Ovary (tissue), 3 donors: ENCODE measurements around the gene TJP2.

Source experiments
- CTCF ChIP-seq, 3 donors: fragments of 450-650 bp in 2 of 3; fragments of 200-600 bp in 1 of 3; IDR thresholded peaks; one replicate each; pipeline versions ENCODE4 v1.5.1 to v1.8.0; 2016 to 2022; ENCODE audit warnings: antibody characterized with exemption in 3 of 3, mild to moderate bottlenecking in 1 of 3
- EP300 ChIP-seq: sonication (generic); formaldehyde crosslinking; IDR thresholded peaks from one replicate; pipeline ENCODE4 v1.6.1; 2017; ENCODE audit warnings: antibody characterized with exemption
- POLR2A ChIP-seq: fragments of 450-650 bp; IDR thresholded peaks from one replicate; pipeline ENCODE4 v1.6.1; 2017; ENCODE audit warnings: antibody characterized with exemption, mild to moderate bottlenecking, moderate library complexity
- donor health status: DM: no; HTN: no; CAD: no.

- no peak for TF ChIP-seq CTCF (IDR thresholded peaks at IDR 0.05)
- TF ChIP-seq POLR2A: no peak
- no peak for TF ChIP-seq EP300
These were observed 37.9 kb upstream of the TJP2 start for GRCh38 chr9:69136185-69136584.
